ENCODE results near the gene P3H4.

- no peak for TF ChIP-seq CTCF (IDR thresholded peaks at IDR 0.05; ENCODE audit: insufficient read depth, low read length)
- no peak for TF ChIP-seq REST (IDR thresholded peaks at IDR 0.05; ENCODE audit: insufficient replicate concordance, low read depth)
Measured at GRCh38 chr17:41816637-41817320, 5.0 kb upstream of the P3H4 start.

Data from HL-60 (cell line).